M059J (cell line): ENCODE measurements around the gene AFG3L2. TPM values are rescaled to one million over a fixed set of nuclear protein-coding genes. Genes with fewer than 3 reads are reported as not detected.

ENCODE experiments used
- DNase-seq: peaks from one replicate; pipeline ENCODE4 v3.0.0-alpha.2; 2012; ENCODE audit warnings: low read depth
- total RNA-seq: library from RNA; depleted of rRNA; stranded (reverse); fragments of >200 nt; shearing (Covaris generic); gene quantifications from 2 replicates; pipeline ENCODE4 v1.2.3, GENCODE V29; 2014

The AFG3L2 gene
- total RNA-seq, 1 experiment from 2014 or later: 48.9 TPM

DNA sequence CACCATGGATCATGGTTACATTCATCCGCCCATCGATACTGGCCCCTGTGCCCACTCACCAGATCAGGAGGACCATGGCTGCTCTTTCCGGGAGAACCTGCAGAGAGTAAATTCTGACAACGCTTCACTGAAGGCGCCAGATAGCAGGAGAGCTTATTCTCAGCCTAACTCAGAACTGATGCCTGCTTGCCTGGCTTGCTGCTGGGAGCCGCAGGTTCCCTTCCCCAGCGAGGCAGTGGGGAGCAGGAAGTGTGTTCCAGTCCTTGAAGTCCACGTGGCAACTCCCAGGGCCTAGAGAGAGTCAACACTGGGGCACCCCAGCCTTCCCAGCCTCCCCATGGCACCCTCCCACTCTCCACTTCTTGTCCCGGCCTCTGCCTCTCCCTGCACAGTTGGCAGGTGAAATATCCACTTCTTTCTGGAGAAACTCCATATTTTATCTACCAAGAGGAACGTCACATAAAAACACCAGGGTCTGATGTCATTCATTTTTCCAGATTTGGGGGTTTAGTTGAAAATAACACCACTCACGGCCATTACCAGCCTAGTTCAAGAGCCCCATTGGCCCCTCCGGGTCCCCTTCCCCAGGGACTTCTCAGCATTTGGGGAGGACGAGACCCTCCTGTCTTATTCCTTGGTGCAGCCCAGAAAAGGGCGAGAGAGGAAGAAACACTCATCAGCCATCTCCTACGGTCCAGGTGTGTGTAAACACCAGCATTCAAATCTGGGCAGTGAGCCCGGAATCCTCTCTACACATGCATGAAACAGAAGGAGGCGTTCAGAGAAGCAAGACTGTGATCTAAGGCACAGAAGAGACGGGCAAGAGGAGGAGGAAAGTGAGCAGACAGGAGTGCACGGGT, 72.4 kb downstream of the AFG3L2 start:
- DNase-seq: peak; percentile 49

DNA sequence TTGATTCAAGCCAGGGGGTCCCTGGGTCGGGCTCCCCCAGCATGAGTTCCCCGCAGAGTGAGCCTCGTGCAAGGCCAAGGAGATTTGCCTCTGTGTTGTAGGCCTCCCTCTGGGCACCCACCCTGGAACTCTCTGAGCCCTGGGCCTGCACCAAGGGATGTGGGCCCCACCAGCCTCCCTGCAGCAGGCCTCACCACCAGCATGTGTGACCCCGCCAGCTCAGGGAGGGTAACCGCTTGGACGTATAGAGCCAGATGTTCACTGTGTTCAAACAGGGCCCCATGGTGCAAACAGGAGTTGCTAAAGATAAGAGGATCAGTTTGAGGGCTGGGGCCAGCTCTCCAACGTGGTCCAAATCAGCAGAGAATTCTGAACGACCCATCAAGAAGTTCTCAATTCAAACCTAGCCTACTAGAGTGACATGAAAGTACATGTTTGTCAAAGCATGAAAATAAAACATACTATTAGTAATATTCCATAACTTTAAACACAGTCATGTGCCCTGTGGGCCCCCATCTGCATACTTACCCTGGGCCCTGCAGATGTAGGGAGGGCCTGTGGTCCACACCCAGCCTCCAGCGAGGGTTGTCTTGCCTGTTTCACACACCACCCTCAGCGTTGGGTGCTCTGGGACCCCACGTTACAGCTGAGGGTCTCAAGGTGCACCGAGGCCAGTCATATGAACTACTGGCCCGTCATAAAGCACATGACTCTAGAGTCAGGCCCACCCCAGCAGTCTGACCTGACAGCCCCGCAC, 74.5 kb downstream of the AFG3L2 start:
- DNase-seq: no peak

- DNase-seq: no peak
These were observed 75.6 kb downstream of the AFG3L2 start for GRCh38 chr18:12301263-12302005.

- DNase-seq: no peak
These were observed 77.2 kb downstream of the AFG3L2 start for GRCh38 chr18:12299862-12300261.

GRCh38 chr18:12296457-12296856, 80.6 kb downstream of the AFG3L2 start:
- no peak for DNase-seq

GRCh38 chr18:12296087-12296403, 81.0 kb downstream of the AFG3L2 start:
- DNase-seq: peak; percentile 41

DNA sequence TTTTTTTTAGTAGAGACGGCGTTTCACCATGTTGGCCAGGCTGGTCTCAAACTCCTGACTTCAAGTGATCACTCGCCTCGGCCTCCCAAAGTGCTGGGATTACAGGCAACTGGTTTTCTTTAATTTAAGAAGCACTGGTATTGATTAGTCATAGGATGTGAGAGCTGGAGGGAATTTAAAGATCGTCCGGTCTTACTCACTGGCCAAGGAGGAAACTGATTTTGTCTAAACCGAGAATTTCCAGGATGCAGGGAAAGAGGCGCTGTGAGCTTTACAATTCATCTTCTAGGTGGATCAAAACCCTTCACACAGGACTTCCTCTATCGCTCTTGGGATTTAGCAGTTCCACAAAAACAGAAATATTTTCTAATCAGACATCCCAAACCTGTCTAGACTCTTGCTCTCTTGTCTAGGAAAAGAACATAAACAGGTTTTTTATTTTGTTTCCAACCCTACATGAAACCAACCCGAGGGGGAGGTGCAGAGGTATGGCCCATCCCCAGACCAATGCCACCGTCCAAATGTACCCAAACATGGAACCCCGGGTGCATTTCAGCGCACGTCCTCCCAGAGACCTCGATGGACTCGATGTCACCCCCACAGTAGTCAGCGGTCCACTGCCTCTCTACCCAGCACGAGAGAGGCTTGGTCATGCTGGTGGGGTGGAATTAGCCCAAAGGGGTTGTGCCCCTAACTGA, 81.5 kb downstream of the AFG3L2 start:
- DNase-seq: no peak

- no peak for DNase-seq
These were observed 83.2 kb downstream of the AFG3L2 start for GRCh38 chr18:12293831-12294230.

GRCh38 chr18:12291690-12292089, 85.3 kb downstream of the AFG3L2 start:
- no peak for DNase-seq

- no peak for DNase-seq
These were observed 85.9 kb downstream of the AFG3L2 start for GRCh38 chr18:12291161-12291560.

GRCh38 chr18:12290086-12290485, 86.9 kb downstream of the AFG3L2 start:
- DNase-seq: no peak

DNA sequence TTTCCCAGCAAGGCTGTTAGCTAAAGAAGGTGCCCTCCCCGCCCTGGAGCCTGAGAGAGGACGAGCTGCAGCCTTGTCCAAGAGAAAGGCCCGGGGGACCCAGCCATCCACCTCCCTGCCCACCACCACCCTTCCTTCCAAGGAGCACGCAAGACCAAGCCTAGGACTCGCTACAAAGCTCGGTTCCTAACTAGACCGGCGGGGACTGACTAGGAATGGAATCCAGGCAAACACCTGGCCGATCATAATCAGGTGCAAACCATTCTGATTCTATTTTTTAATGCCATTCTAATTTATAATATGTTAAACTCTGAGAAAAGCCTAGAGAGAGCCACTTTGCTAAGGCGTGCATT, 88.6 kb downstream of the AFG3L2 start:
- no peak for DNase-seq

- DNase-seq: peak; percentile 75
These were observed 89.2 kb downstream of the AFG3L2 start for GRCh38 chr18:12287684-12288402.

- no peak for DNase-seq
These were observed 89.8 kb downstream of the AFG3L2 start for GRCh38 chr18:12287131-12287681.

GRCh38 chr18:12283666-12284065, 93.4 kb downstream of the AFG3L2 start:
- DNase-seq: no peak

DNA sequence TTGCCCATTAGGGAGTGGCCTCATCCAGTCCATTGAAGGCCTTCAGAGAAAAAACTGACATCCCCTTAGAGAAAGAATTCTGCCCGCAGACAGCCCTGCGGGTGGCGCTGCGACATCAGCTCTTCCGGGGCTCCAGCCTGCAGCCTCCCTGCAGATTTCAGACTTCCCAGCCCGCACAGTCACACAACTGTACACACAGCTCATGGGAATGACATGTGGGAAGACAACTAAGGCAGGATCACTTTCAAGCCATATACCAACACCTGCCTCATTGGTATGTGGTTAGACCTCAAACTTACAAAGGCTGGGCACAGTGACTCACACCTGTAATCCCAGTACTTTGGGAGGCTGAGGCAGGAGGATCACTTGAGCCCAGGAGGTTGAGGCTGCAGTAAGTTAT, 93.8 kb downstream of the AFG3L2 start:
- DNase-seq: peak; percentile 57

- peak; percentile 75 for DNase-seq
These were observed 94.5 kb downstream of the AFG3L2 start for GRCh38 chr18:12282442-12283039.

DNA sequence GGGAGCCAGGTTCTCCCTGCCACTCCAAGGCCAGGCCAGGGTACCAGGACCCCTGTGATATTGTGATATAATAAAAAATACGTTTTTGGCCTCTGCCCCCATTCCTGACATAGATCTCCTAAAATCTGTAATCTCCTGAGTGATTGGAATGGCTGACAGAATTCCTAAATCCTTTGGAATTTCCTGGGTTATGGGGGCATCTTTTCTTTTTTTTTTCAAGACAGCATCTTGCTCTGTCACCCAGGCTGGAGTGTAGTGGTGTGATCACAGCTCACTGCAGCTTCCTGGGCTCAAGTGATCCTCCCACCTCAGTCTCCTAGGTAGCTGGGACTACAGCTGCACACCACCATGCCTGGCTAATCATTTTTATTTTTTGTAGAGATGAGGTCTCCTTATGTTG, 95.2 kb downstream of the AFG3L2 start:
- no peak for DNase-seq

- DNase-seq: no peak
These were observed 97.1 kb downstream of the AFG3L2 start for GRCh38 chr18:12279781-12280531.
